ENCODE data around the gene NHEJ1.

The NHEJ1 gene

DNA sequence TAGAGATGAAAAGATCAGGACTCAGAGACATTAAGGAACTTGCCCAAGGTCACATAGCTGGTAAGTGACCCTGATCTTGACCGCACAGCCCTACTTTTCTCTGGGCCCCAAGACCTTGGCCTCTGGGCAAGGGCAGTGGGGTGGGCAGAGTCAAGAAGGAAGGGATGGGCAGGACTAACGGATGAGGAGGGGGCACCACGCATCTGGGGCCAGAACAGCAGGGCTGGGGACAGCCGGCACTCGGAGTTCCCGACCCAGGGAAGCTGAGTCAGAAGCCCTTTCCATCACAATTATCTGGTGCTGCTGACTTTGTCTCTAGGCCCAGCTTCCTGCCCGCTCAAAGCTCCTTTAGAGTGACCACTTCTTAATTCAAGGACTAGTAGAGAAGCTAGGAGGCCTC, 133.7 kb downstream of the NHEJ1 start:
- DNase-seq = no peak

DNA sequence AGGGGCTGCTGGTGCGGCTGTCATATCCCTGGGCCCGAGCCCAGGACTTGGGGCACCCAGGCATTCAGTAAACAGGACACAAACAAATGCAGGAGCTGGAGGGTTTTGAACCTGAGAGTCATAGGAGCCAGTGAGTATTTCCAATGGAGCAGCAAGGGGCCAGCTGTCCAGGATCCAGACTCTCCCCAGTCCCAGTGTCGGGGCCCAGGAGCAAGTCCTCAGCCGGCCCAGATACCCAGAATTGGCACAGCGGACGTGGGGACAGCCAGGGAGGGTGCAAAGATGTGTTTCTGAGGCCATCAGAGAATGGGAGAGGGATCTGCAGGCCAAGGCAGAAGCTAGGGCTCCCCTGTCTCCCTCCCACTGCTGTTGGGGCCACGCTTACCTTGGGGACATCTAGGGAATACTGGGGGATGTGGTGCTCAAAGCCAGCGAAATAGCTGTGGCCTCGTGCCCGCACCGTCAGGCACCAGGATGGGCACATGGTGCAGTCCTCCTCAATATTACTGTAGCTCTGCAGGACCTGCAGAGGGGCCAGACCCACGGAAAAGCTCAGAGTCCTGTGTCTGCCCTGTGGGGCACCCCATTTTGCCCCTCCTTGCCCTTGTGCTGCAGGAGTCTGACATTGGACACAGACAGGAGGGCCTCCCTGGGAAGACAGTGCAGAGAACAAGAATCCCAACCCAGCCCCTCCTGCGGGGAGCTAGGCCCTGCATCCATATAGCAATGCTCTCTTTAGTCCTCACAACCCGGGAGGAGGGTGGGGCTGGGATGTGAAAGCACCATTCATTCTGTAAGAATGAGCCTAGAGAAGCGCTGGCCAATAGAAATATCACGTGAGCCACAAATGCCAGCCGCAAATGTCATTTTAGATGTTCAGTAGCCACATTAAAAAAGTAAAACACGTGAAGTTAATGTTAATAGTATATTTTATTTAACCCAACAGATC, 134.7 kb downstream of the NHEJ1 start:
- no peak for DNase-seq
